K562 (cell line): ENCODE results near the gene ZFP62. TPM values are rescaled to one million over a fixed set of nuclear protein-coding genes. Genes with fewer than 3 reads are reported as not detected.

Experiments
- ATAC-seq: fragments of 200-7000 bp; cut with Tn5 transposase; 3 replicates; pipeline ENCODE4 v1.9.1; 2020; ENCODE audit warnings: moderate library complexity
- BruUV-seq: library from RNA; stranded (reverse); fragments of 400-500 nt; replicated peaks from 2 replicates; lab custom pipeline; 2021; lab: Mats Ljungman, UMichigan
- CTCF ChIA-PET: fragments of 300-600 bp; formaldehyde crosslinking; extraction: SDS; loops from one replicate; lab custom pipeline; 2021; ENCODE audit warnings: low intra/inter-chr PET ratio; lab: Yijun Ruan, JAX
- POLR2A ChIA-PET: fragments of 300-600, 350-650 bp; sonication (Branson Sonifier 250); formaldehyde crosslinking; extraction: SDS; loops from one replicate; lab custom pipeline; 2021; ENCODE audit warnings: antibody characterized with exemption, inconsistent platforms; lab: Yijun Ruan, JAX
- DNase-seq, 4 experiments: peaks; one replicate each; pipeline versions ENCODE4 v3.0.0 to v3.0.0-alpha.2; 2011 to 2018; ENCODE audit warnings: low spot score in 3 of 4, mixed read lengths in 3 of 4; ENCODE audit errors: extremely low read depth in 1 of 4
- FAIRE-seq: peaks from 2 replicates; lab custom pipeline; 2011; peaks lifted over from hg19 to GRCh38; lab: Jason Lieb, UNC
- H2AFZ ChIP-seq: 2 replicates; pipeline ENCODE4 v1.6.0; 2011; ENCODE audit warnings: low read depth, low read length, control low read depth, inconsistent platforms
- H3K27ac ChIP-seq: fragments of 200-600 bp; 3 replicates; pipeline ENCODE4 v1.8.0; 2011; ENCODE audit warnings: low read depth, mild to moderate bottlenecking, control low read depth, inconsistent platforms, low read length, moderate library complexity, mixed read lengths; ENCODE audit errors: extremely low read depth
- H3K27me3 ChIP-seq, 2 experiments: fragments of 300-600 bp in 1 of 2; 2 replicates in 1 of 2; 3 replicates in 1 of 2; pipeline versions ENCODE4 v1.6.0 to v1.8.0; 2011; ENCODE audit warnings: inconsistent platforms in 2 of 2, low read length in 2 of 2, mild to moderate bottlenecking in 1 of 2, mixed read lengths in 1 of 2, moderate library complexity in 1 of 2; ENCODE audit not compliant: control insufficient read depth in 2 of 2, insufficient read depth in 2 of 2
- H3K36me3 ChIP-seq: fragments of 300-600 bp; 3 replicates; pipeline ENCODE4 v1.8.0; 2011; ENCODE audit warnings: mild to moderate bottlenecking, low read length, inconsistent platforms; ENCODE audit not compliant: control insufficient read depth, insufficient read depth
- H3K4me1 ChIP-seq, 2 experiments: fragments of 200-600 bp in 1 of 2; replicated peaks in 1 of 2; 2 replicates in 1 of 2; 3 replicates in 1 of 2; pipeline versions ENCODE4 v1.5.1 to v1.8.0; 2011; ENCODE audit warnings: inconsistent platforms in 2 of 2, low read length in 2 of 2, mild to moderate bottlenecking in 1 of 2, mixed read lengths in 1 of 2, moderate library complexity in 1 of 2; ENCODE audit not compliant: control insufficient read depth in 2 of 2, insufficient read depth in 2 of 2
- H3K4me2 ChIP-seq: 2 replicates; pipeline ENCODE4 v1.6.1; 2011; ENCODE audit warnings: low read length, control low read depth, inconsistent platforms, mixed read lengths; ENCODE audit not compliant: insufficient read depth
- H3K4me3 ChIP-seq: fragments of 200-600 bp; sonication (generic), shearing (Covaris generic); 2 replicates; pipeline ENCODE4 v1.5.1; 2016; ENCODE audit warnings: control low read depth, inconsistent platforms
- H3K79me2 ChIP-seq: fragments of 200-600 bp; 3 replicates; pipeline ENCODE4 v1.8.0; 2011; ENCODE audit warnings: low read length, inconsistent platforms; ENCODE audit not compliant: control insufficient read depth, insufficient read depth
- H3K9ac ChIP-seq, 2 experiments: 2 replicates each; pipeline versions ENCODE4 v1.6.0 to v1.6.1; 2011; ENCODE audit warnings: low read depth in 2 of 2, low read length in 2 of 2, control low read depth in 1 of 2, inconsistent platforms in 1 of 2, mild to moderate bottlenecking in 1 of 2, mixed read lengths in 1 of 2; ENCODE audit not compliant: insufficient read depth in 1 of 2
- H3K9me1 ChIP-seq: one replicate; pipeline ENCODE4 v1.6.0; 2011; ENCODE audit warnings: inconsistent platforms, mild to moderate bottlenecking, low read length, moderate library complexity; ENCODE audit not compliant: control insufficient read depth, insufficient read depth
- H3K9me3 ChIP-seq: replicated peaks from 2 replicates; pipeline ENCODE4 v1.5.1; 2011; ENCODE audit warnings: low read depth, low read length, inconsistent platforms; ENCODE audit not compliant: control insufficient read depth, insufficient read depth
- H4K20me1 ChIP-seq: replicated peaks from 2 replicates; pipeline ENCODE4 v1.6.1; 2011; ENCODE audit warnings: low read length, inconsistent platforms, mixed read lengths; ENCODE audit not compliant: control insufficient read depth, insufficient read depth
- FOXM1 ChIP-seq, 2 experiments: fragments of 450-650 bp in 1 of 2; sonication (generic) in 1 of 2; formaldehyde crosslinking in 1 of 2; IDR thresholded peaks; 2 replicates each; pipeline versions ENCODE4 v1.6.1 to v1.9.0; 2017 to 2022; ENCODE audit warnings: low read depth in 2 of 2, mild to moderate bottlenecking in 2 of 2, missing genetic modification reagents in 1 of 2, moderate library complexity in 1 of 2
- GTF2A2 ChIP-seq: IDR thresholded peaks from 2 replicates; pipeline ENCODE4 v1.6.1; 2016; ENCODE audit warnings: mild to moderate bottlenecking, missing genetic modification characterization, missing compliant biosample characterization
- IFI16 ChIP-seq: fragments of 250-450 bp; sonication (Bioruptor Pico); IDR thresholded peaks from 2 replicates; pipeline ENCODE4 v2.1.2; 2022; ENCODE audit warnings: mild to moderate bottlenecking, inconsistent platforms
- KLF1 ChIP-seq: fragments of 450-650 bp; IDR thresholded peaks from 2 replicates; pipeline ENCODE4 v1.6.1; 2016; ENCODE audit warnings: missing genetic modification characterization, missing compliant biosample characterization
- MAZ ChIP-seq, 2 experiments: fragments of 450-650 bp in 1 of 2; sonication (generic) in 1 of 2; formaldehyde crosslinking; IDR thresholded peaks in 1 of 2; conservative IDR thresholded peaks in 1 of 2; 2 replicates each; pipeline versions ENCODE4 v1.4.0 to v1.5.0; 2020; ENCODE audit warnings: mild to moderate bottlenecking in 1 of 2, missing genetic modification reagents in 1 of 2
- OTX1 ChIP-seq: fragments of 450-650 bp; formaldehyde crosslinking; IDR thresholded peaks from 2 replicates; pipeline ENCODE4 v1.4.0; 2022; ENCODE audit warnings: mild to moderate bottlenecking
- RBM22 ChIP-seq: fragments of 200-400 bp; formaldehyde crosslinking; IDR thresholded peaks from 2 replicates; pipeline ENCODE4 v1.6.1; 2018; ENCODE audit warnings: low read length, low read depth; ENCODE audit not compliant: poor library complexity, severe bottlenecking
- SMAD1 ChIP-seq: fragments of 150-350 bp; IDR thresholded peaks from 2 replicates; pipeline ENCODE4 v1.6.1; 2014; ENCODE audit warnings: low read length, low read depth; ENCODE audit not compliant: partially characterized antibody
- SNRNP70 ChIP-seq: fragments of 200-400 bp; formaldehyde crosslinking; optimal IDR thresholded peaks from 2 replicates; pipeline ENCODE3; 2017; ENCODE audit warnings: low read depth, low read length
- SP2 ChIP-seq: IDR thresholded peaks from 2 replicates; pipeline ENCODE4 v1.6.1; 2011; ENCODE audit warnings: mild to moderate bottlenecking, low read depth, low read length, moderate library complexity; ENCODE audit not compliant: poor library complexity, severe bottlenecking; ENCODE audit errors: extremely low read depth
- TAF9B ChIP-seq: fragments of 450-650 bp; IDR thresholded peaks from 2 replicates; pipeline ENCODE4 v1.6.1; 2018; ENCODE audit warnings: mild to moderate bottlenecking; ENCODE audit not compliant: partially characterized antibody
- ZNF224 ChIP-seq: sonication (generic); formaldehyde crosslinking; IDR thresholded peaks from 2 replicates; pipeline ENCODE4 v1.8.0; 2022; ENCODE audit warnings: mild to moderate bottlenecking, missing genetic modification reagents
- WGBS: fragments of 100-300 bp; shearing (Covaris generic); methylation state at CpG from one replicate; pipeline ENCODE4 v1.1.6; 2016; ENCODE audit warnings: low coverage, mixed read lengths; ENCODE audit not compliant: insufficient coverage; ENCODE audit errors: missing lambda C conversion rate; 5-methylcytosine and 5-hydroxymethylcytosine counted together
- in situ Hi-C: fragments of 300-500 bp; cut with MboI; formaldehyde crosslinking; loops from 4 replicates; pipeline ENCODE4 v1.15.0; 2018; ENCODE audit warnings: inconsistent platforms, mixed read lengths
- intact Hi-C: fragments of 100-400 bp; cut with micrococcal nuclease; formaldehyde crosslinking; loops from 2 replicates; pipeline ENCODE4 v1.14.2; 2022
- polyA plus RNA-seq, 8 experiments: library from polyadenylated mRNA; depleted of rRNA in 4 of 8; stranded (reverse) in 5 of 8; unstranded in 3 of 8; fragments of >200 nt; fragmentation: Nextera tagmentation in 2 of 8; fragmentation: Illumina TruSeq in 1 of 8; extraction: Ambion mirVana in 2 of 8; extraction: Trizol in 1 of 8; gene quantifications; 2 replicates each; pipeline versions ENCODE4 v1.2.1 to v1.2.3, GENCODE V29; 2011 to 2014; ENCODE audit warnings: inconsistent platforms in 1 of 8, missing spikeins in 1 of 8
- total RNA-seq, 7 experiments: library from RNA; depleted of rRNA in 6 of 7; stranded (reverse); fragments of >200 nt in 6 of 7; fragmentation: Illumina TruSeq in 2 of 7; extraction: Trizol in 2 of 7; gene quantifications; 2 replicates each; pipeline versions ENCODE4 v1.2.1 to v1.2.3, GENCODE V29; 2011 to 2021; ENCODE audit warnings: low replicate concordance in 1 of 7
- TF ChIP-seq, protein P1 (sequence below): fragments of 250-450 bp; sonication (Bioruptor Pico); IDR thresholded peaks from 2 replicates; pipeline ENCODE4 v1.8.0; 2021; ENCODE audit warnings: moderate library complexity, mild to moderate bottlenecking, inconsistent platforms
- TF ChIP-seq, protein P2 (sequence below): fragments of 150-350 bp; conservative IDR thresholded peaks from 2 replicates; pipeline ENCODE4 v1.6.1; 2014; ENCODE audit warnings: low read length
- TF ChIP-seq, protein P3 (sequence below): fragments of 450-650 bp; IDR thresholded peaks from 2 replicates; pipeline ENCODE4 v1.6.1; 2016; ENCODE audit warnings: missing biosample characterization, missing genetic modification characterization
- TF ChIP-seq, protein P4 (sequence below): fragments of 450-650 bp; IDR thresholded peaks from one replicate; pipeline ENCODE4 v1.6.1; 2018; ENCODE audit warnings: mild to moderate bottlenecking, moderate library complexity; ENCODE audit not compliant: partially characterized antibody

Gene ZFP62
- total and polyA plus RNA-seq, 9 of the 15 experiments (the other 6 are each of a cell fraction or from before 2014, with no cell fraction given) = 12.2 to 37.5 (median 25.0) TPM

DNA sequence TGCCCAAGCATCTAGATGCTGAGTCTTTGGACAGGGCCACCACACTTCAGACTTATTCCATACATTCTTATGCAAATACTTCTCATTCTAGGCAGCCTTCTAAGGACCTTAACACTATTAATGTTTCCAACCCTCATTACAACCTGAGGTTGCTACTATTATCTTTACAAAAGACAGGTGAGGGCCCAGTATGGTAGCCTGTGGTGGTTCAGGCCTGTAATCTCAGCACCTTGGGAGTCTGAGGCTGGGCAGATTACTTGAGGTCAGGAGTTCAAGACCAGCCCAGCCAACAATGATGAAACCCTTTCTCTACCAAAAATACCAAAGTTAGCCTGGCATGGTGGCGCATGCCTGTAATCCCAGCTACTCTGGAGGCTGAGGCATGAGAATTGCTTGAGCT, 16.2 kb downstream of the ZFP62 start:
- ATAC-seq = no peak
- CTCF ChIA-PET = no interaction called here
- TF ChIP-seq ZNF224 (CRISPR knock-in tag) (no peak), TAF9B (no peak), KLF1 (tag) (no peak), RBM22 (no peak), SNRNP70 (no peak), FOXM1 (IDR thresholded peaks at IDR 0.05; ENCODE audit: low read depth) (no peak), FOXM1 (CRISPR knock-in tag; IDR thresholded peaks at IDR 0.05; ENCODE audit: low read depth) (no peak), GTF2A2 (tag) (no peak), SP2 (no peak), MAZ (CRISPR knock-in tag; conservative IDR thresholded peaks at IDR 0.05 in 1 of 2, IDR thresholded peaks at IDR 0.05 in 1 of 2) (no peak), OTX1 (CRISPR knock-in tag) (no peak), IFI16 (no peak), SMAD1 (no peak)
- TF ChIP-seq, protein P1, sequence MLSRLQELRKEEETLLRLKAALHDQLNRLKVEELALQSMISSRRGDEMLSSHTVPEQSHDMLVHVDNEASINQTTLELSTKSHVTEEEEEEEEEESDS = no peak
- TF ChIP-seq, protein P2, sequence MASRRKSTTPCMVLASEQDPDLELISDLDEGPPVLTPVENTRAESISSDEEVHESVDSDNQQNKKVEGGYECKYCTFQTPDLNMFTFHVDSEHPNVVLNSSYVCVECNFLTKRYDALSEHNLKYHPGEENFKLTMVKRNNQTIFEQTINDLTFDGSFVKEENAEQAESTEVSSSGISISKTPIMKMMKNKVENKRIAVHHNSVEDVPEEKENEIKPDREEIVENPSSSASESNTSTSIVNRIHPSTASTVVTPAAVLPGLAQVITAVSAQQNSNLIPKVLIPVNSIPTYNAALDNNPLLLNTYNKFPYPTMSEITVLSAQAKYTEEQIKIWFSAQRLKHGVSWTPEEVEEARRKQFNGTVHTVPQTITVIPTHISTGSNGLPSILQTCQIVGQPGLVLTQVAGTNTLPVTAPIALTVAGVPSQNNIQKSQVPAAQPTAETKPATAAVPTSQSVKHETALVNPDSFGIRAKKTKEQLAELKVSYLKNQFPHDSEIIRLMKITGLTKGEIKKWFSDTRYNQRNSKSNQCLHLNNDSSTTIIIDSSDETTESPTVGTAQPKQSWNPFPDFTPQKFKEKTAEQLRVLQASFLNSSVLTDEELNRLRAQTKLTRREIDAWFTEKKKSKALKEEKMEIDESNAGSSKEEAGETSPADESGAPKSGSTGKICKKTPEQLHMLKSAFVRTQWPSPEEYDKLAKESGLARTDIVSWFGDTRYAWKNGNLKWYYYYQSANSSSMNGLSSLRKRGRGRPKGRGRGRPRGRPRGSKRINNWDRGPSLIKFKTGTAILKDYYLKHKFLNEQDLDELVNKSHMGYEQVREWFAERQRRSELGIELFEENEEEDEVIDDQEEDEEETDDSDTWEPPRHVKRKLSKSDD = no peak
- TF ChIP-seq, protein P3, sequence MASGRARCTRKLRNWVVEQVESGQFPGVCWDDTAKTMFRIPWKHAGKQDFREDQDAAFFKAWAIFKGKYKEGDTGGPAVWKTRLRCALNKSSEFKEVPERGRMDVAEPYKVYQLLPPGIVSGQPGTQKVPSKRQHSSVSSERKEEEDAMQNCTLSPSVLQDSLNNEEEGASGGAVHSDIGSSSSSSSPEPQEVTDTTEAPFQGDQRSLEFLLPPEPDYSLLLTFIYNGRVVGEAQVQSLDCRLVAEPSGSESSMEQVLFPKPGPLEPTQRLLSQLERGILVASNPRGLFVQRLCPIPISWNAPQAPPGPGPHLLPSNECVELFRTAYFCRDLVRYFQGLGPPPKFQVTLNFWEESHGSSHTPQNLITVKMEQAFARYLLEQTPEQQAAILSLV (tag) = no peak
- TF ChIP-seq, protein P4, sequence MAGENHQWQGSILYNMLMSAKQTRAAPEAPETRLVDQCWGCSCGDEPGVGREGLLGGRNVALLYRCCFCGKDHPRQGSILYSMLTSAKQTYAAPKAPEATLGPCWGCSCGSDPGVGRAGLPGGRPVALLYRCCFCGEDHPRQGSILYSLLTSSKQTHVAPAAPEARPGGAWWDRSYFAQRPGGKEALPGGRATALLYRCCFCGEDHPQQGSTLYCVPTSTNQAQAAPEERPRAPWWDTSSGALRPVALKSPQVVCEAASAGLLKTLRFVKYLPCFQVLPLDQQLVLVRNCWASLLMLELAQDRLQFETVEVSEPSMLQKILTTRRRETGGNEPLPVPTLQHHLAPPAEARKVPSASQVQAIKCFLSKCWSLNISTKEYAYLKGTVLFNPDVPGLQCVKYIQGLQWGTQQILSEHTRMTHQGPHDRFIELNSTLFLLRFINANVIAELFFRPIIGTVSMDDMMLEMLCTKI = no peak

More for the DNA sequence above, 16.2 kb downstream of the ZFP62 start:
- DNase-seq = no peak
- Histone ChIP-seq H4K20me1 (no peaks in the 10 kb centered on the region), H3K79me2 (no peaks in the 10 kb centered on the region), H3K9me3 (peaks cover 25% of the 10 kb centered on the region), H3K4me3 (no peak overlapping the region), H3K4me2 (no peak overlapping the region), H3K27me3 (no peaks in the 10 kb centered on the region), H3K9ac (no peak overlapping the region), H3K9me1 (no peaks in the 10 kb centered on the region), H3K27ac (no peak overlapping the region), H2AFZ (no peak overlapping the region), H3K4me1 (no peaks in the 10 kb centered on the region), H3K36me3 (peaks cover 16% of the 10 kb centered on the region)
- intact Hi-C loops (no loop called here), in situ Hi-C loops (no loop called here)
- POLR2A ChIA-PET = no interaction called here
- WGBS = 100% methylated on average over 1 of the region's 1 CpG
- no peak for FAIRE-seq
- no TSS peak for BruUV-seq
